GM19455 (cell line): ENCODE data around the gene ANKFY1.
A peak's percentile ranks its signal among the peaks of the same experiment; 100 is the strongest.

ENCODE experiments used
- ATAC-seq: cut with Tn5 transposase; IDR thresholded peaks from one replicate; pipeline ENCODE4 v1.9.1; 2021; ENCODE audit not compliant: unreplicated experiment

ANKFY1 gene, protein sequence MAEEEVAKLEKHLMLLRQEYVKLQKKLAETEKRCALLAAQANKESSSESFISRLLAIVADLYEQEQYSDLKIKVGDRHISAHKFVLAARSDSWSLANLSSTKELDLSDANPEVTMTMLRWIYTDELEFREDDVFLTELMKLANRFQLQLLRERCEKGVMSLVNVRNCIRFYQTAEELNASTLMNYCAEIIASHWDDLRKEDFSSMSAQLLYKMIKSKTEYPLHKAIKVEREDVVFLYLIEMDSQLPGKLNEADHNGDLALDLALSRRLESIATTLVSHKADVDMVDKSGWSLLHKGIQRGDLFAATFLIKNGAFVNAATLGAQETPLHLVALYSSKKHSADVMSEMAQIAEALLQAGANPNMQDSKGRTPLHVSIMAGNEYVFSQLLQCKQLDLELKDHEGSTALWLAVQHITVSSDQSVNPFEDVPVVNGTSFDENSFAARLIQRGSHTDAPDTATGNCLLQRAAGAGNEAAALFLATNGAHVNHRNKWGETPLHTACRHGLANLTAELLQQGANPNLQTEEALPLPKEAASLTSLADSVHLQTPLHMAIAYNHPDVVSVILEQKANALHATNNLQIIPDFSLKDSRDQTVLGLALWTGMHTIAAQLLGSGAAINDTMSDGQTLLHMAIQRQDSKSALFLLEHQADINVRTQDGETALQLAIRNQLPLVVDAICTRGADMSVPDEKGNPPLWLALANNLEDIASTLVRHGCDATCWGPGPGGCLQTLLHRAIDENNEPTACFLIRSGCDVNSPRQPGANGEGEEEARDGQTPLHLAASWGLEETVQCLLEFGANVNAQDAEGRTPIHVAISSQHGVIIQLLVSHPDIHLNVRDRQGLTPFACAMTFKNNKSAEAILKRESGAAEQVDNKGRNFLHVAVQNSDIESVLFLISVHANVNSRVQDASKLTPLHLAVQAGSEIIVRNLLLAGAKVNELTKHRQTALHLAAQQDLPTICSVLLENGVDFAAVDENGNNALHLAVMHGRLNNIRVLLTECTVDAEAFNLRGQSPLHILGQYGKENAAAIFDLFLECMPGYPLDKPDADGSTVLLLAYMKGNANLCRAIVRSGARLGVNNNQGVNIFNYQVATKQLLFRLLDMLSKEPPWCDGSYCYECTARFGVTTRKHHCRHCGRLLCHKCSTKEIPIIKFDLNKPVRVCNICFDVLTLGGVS

DNA sequence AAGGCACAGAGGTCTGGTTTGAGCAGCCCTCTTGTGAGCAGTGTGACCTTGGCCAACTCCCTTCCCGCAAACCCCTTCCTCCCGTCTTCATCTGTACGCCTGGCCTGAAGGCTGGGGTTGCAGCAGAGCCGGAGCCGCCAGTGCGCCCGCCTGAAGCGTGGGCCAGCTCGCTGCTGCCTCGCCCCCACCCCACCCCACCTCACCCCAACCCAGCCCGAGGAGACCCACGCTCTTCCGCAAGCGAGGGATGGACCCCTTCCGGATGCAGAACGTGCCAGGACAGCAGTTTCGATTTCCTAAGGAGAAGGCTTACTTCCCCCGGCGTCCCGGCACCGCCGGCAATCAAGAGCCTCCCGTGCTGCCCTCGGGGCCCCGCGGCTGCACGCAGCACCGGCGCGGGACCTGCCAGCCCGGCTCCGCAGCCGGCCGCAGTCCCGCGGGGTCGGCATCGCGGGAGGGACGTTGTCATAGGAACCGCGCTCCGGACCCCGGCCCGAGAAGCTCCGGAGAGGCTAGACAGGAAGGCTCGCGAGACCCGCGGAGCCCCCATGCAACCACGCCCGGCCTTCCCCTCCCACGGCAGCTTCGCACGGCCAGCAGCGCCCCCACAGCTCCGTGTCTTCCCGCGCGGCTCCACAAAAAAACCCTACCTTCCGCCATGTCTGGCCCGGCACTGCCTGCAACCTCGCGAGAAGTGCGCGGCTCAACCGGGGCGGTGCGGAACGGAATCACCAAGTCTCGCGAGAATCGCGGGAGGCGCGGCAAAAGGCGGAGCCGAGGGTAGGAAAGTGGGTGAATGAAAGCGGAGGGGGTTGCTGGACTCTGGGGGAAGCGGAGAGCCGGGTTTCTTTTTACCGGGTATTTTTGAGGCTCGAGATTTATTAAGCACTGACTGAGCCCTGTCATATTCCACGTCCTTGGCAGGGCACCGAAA, at the start of gene ANKFY1:
ANKFY1 (minus strand) TSS at position 698 of the 934 bp plus-strand sequence; CDS start at position 660, 38 bp downstream.
- peak; percentile 93 for ATAC-seq

DNA sequence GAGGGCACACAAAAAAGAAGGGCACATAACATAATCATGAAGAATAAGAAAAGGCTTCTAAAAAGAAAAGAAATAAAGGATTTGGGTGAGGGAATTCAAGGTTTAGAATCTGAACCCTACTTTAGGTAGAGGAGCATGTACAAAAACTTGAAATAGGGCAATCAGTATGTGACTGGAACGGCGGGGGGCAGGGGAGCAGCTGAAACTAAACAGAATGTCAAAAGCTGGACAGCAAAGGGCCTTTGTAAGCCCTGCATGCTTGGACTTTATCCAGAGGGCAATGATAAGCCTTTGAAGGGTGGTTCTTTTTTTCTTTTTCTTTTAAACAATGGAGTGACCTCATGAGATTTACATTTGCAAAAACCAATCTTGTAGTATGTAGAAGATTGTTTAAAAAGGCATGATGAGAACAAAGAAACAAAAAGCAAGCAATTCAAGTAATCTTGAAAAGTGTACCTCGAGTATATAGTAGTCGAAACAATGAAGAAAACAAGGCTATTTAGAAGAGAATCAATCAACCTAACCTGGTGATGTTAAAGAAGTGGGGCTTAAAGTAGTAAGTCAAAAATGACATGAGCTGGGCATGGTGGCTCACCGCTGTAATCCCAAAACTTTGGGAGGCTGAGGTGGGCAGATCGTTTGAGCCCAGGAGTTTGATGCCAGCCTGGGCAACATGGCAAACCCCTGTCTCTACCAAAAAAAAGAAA, 46.7 kb upstream of the ANKFY1 start:
- ATAC-seq = no peak

DNA sequence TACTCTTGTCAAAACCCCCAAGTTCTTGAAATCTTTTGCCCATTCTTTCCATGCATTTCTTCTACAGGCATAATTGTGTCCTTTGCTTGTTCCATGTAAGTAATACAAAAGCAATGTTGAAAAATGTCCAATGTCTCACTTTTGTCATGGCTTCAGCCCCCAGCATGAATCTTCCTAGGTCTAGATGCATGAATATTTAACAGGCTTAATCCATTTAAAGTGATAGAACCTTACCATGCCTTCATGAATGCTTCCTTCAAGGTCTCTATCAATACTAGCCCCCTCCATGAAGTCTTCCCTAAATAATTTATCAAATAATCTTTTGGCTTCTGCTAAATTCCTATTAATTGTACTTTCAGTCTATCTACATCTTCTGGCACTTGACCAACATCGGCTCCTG, 46.1 kb upstream of the ANKFY1 start:
- ATAC-seq = no peak

DNA sequence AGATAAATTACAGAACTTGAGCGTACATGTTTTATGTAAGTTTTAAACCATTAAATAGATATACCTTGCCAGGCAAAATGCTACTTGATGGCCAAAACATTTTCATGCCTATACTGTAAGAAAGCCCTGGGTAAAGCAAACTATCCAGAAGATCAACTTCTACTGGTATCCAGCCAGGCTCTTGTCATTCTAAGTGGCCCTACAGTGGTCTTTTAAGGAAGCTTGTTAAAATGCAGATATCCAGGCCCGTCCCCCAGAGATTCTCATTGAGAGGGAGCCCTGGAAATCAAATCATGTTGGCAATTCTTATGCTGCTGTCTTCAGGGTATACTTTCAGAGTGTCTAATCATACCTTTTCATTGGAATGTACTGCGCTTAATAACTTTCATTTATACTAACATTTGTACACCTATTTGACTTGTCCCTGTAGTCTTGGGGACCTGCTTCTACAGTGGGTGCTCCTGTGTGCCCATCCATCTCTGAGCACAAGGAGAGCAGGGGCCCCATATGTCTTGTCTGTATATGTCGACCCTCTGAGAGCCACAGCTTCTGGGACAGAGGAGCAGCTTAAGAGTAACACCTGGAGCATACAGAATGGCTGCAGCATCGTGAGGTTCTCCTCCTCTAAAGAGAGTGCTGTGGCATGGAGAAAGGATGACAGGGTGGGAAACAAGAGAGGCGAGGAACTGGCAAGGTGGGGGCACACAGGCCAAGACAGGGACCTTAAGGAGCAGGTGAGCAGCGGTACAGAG, 43.6 kb upstream of the ANKFY1 start:
- ATAC-seq = no peak

DNA sequence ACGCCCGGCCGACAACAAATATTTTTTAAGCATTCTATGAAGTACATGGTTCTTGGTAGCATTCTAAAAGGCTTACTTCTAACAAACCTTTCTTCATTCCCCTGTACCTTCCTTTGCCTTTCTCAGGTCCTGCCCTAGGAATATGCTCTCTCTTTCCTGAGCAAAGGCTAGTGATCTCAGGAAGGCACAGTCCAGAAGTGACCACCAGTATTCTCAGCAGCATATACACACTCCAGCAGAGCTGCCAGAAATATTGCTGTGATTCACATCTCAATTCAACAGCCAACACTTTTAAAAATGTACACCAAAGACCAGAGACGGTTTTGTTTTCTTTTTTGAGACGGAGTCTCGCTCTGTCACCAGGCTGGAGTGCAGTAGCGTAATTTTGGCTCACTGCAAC, 41.4 kb upstream of the ANKFY1 start:
- no peak for ATAC-seq

DNA sequence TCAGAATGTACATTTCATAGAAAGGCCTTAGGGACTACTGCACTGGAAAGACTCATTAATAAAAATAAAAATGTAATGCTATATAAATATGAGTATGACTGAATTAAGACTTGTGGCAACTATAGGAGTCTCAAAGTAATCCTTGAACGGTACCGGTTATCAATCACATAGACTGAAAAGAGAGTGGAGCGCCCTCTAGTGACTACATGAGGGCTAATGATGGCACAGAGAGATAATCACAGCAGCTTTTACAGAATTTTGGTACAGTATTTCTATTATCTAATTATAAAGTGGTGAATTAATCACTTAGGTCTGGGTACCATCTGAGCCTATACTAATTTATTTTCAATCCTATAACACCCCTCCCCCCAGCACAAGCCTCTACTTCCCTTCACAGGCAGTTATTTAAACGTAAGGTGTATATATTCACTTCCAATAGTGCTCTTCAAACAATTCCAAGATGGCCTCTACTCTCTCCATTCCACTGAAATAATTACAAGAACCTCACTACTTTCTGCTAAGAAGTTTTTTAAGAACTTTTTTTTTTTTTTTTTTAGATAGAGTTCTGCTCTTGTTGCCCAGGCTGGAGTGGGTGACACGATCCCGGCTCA, 40.7 kb upstream of the ANKFY1 start:
- no peak for ATAC-seq

DNA sequence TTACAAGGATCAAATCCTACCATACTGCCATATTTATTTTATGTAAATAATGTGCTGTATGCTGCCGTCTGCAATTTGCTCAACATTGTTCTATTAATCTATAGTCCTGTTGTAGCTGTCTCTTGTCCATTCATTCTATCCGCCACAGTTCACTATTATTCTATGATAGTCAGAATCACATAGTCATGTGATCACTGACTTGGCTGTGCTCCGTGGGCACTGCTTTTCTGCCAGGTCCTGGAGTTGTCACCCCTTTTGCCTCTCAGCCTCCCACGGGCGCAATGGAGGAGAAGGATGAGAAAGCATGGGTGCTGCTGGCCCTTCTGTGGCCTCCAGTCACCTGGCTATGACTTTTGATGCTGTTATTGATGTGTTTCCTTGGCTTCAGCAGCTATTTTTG, 37.3 kb upstream of the ANKFY1 start:
- ATAC-seq = no peak

DNA sequence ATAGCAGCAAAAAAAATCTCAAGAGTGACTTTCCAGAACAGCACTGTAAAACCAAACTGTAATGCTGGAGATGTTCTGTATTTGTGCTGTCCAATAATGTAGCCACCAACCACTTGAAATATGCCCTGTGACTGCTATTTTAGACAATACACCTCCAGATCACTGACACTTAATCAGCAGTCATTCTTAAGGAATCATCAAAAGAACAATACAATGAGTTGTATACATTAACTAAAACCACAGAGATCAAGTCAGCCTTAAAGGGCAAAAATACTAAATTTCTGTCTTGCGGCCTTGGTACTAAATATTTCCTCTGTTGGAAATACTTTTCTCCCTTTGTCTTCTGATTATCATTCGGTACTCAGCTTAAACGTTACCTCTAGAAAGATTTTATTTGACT, 33.6 kb upstream of the ANKFY1 start:
- no peak for ATAC-seq

DNA sequence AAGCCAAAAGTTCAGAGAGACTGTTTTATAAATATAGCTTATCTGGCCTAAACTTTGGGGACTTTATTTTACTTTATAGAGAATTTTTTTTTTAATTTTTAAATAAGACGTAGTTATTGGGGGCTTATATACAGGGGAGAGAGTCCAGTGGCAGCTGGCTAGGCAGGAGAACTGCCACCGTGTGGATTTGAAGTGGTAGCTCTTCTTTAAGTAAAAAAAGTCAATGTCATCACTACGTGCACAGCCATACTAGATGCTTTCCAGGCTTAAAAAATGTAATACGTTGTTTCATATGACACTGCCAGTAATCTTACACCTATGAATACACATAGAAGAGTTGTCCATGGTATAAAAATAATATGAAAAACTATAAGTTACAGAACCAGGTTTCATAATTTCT, 31.9 kb upstream of the ANKFY1 start:
- no peak for ATAC-seq

DNA sequence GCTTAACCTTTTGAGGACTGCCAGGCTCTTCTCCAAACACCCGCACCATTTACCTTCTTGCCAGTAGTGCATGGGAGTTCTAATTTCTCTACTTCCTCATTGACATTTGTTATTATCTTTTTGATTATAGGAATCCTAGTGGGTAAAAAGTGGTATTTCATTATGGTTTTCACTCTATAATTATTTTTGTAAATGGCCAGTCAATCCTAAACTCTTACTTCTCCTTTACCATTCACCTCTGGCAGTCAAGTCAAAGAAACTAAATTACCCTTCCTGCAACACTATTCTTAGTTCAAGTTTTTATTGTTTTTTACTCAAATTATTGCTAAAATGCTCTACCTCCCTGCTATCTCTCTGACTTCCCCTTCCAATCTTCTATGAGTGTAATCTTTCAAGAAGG, 29.8 kb upstream of the ANKFY1 start:
- ATAC-seq = no peak

DNA sequence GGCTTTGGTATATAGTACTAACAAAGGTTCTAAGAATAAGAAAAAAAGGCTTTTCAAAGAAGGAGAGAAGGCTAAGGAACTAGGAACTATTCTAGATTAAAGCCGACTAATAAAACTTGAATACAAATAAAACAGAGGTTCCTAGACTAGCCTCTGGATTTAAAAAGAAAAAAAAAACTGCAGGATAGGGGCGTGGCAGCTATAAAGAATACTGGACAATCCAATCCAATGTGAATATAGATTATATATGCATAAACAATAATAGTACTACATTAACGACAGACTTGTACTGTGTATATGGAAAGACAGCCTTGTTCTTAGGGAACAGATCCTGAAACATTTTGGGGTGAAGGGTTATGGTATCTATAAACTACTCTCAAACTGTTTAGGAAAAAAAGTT, 23.9 kb upstream of the ANKFY1 start:
- no peak for ATAC-seq

DNA sequence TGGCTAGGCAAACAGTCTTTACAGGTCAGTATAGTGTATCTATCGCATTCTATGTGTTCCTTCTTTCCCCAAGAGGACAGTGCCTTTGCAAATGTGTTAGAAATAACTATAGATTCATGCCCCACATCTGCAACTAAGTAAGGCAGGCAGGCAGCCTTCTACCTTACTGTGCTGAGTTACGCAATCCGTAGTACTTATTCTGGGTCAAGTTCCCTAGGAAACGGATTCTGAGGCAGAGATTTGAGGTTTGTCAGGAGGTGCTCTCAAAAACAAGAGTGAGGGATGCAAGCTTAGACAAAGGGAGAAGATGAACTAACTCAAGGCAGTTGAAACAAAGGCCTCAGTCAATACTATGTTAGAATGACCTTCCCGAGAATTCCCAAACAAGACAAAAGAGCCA, 12.7 kb upstream of the ANKFY1 start:
- ATAC-seq = no peak

DNA sequence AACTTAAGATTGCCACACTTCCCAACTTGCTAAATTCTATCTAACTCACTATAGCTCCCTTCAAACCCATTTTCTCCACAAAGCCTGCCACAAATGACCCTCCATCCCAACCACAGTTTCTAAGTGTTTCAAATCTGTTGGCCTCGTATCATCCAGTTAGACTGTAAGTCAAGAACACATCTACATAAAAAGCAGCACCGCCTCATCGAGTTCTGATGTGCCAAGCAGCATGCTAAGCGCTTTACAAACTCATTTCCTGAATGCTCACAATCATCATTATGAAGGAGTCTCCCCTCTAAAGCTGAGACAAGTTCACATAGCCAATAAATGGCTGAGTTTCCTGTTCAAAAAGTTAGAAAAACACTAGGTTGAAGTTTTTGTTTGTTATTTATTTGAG, 9.2 kb upstream of the ANKFY1 start:
- ATAC-seq = no peak

DNA sequence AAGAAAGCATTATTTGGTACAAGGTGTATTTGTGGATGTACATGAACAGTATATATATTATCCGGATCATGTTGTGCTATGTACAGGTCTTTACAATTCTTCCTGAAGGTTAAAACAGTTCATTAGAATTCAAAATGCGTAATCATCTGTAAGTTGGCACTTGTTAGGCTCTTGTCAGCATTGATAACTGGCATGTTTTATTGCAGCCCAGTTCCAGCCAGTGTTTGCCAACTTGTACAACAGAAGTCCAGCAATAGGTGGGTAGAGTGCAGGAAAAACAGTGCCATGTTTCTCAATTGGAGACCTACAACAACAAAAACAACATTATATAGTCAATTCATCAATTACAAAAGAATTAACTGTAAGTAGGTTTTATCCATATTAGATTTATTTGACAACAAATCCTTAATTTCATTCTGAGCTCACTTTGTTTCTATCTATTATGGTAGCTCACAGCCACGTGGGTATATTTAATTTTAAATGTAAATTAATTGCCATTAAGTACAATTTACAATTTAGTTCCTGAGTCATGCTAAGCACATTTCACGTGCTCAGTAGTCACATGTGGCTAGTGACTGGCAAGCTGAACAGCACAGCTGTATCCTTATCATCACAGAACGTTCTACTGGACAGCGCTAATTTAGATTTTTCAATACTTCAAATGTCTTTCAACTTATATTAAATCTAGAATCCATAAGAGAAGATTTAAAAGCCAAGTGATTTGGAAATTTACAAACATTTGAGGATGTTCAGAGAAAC, 8.6 kb upstream of the ANKFY1 start:
- no peak for ATAC-seq

DNA sequence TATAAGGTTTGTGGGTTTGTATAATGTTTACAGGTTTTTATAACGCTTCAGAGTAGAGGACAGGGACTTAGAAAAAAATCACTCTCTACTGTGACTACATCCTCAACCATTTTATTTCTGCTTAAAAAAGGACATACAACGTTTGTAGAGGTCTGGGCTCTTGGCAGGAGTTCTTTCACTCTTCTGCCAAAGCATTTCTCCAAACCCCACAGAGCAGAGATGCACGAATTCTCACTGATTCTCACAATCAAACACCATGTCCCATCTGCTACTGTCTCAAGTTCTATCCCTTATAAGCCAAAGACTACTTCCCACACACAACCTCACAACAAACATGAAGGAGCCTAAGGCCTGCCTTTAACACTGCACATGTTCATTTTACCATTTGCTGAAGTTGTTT, 7.0 kb upstream of the ANKFY1 start:
- no peak for ATAC-seq

DNA sequence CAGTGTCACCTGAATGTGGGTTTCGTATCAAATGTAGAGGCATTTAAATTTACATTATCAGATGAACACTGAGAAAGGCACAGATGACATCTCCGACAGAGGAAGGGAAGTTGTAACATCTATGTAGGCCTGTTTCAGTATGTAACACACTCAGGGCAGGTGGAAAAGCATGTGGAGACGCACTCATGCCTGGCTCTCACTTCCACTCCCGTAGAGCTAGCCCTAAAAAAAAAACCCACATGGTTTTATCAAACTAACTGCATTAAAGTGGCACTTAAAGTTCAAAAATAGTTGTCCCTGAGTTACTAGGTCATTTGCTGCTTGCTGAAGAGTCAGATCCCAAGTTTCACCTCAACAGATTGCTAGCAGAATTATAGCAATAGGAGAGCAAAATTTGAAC, 6.1 kb upstream of the ANKFY1 start:
- no peak for ATAC-seq

DNA sequence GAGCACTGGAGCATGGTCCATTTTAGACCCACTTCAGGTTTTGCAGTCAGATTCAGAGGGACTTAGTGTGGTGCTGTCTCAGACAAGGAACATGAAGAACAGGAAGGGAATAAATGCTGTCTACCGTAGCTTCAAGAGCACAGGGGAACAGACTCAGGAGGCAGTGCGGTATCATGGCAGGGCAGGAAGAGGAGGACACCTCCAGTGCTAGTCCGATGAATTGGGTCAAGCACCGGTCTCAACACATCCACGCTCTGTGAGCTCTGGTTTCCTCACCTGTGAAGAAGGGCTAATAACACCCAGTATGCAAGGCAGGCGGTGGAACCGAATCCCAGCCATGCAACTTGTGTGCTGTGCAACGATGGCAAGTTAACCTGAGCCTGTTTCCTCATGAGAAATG, 3.6 kb upstream of the ANKFY1 start:
- ATAC-seq = no peak

DNA sequence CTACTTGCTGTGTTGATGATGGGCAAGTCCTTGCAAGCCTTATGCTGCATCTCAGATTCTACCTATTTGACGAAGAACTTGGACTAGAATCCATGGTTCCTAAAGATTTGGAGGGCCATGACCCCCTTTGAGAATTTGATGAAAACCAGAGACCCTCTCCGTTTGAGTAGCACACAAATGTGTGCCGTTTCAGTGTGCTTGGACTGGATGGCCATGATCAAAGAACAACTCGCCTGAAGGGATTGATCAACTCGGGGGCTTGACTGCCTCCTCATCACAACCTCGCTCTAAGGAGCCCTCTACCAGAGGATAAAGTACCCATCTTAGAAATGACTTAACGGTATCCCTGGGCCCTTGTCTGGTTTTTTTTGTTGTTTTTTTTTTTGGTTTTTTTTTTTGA, 2.8 kb upstream of the ANKFY1 start:
- ATAC-seq = no peak
